Stimulated activated CD4-positive, alpha-beta T cell treated with anti-CD3 and anti-CD28 coated beads, Interleukin-1b, Interleukin-23, amount 100 ng/mL, for 1 hour (primary cell): ENCODE measurements around the gene PAFAH2.
"Not testable (repeated sequence)": the region's sequence is repeated elsewhere in the genome, so short reads cannot be mapped to it uniquely, and the experiment has no call there.

Experiments
- DNase-seq, 2 donors: peaks; one replicate each; pipeline ENCODE4 v3.0.0-alpha.2; 2020; ENCODE audit warnings: low read depth in 2 of 2

Gene PAFAH2

GRCh38 chr1:25985670-25986069, 12.2 kb downstream of the PAFAH2 start:
- DNase-seq: no peak

- no peak for DNase-seq
These were observed 12.7 kb downstream of the PAFAH2 start for GRCh38 chr1:25985171-25985570.

GRCh38 chr1:25979210-25979609, 18.7 kb downstream of the PAFAH2 start:
- DNase-seq: no peak

- DNase-seq: no peak
These were observed 19.5 kb downstream of the PAFAH2 start for GRCh38 chr1:25978403-25978802.

- no peak for DNase-seq
These were observed 20.1 kb downstream of the PAFAH2 start for GRCh38 chr1:25977801-25978200.

GRCh38 chr1:25973610-25974321, 24.1 kb downstream of the PAFAH2 start:
- DNase-seq: no peak

GRCh38 chr1:25971811-25972180, 26.1 kb downstream of the PAFAH2 start:
- no peak for DNase-seq

GRCh38 chr1:25971066-25971810, 26.6 kb downstream of the PAFAH2 start:
- no peak for DNase-seq

GRCh38 chr1:25967308-25967707, 30.6 kb downstream of the PAFAH2 start:
- DNase-seq: no peak

- no peak for DNase-seq
These were observed 38.3 kb downstream of the PAFAH2 start for GRCh38 chr1:25959611-25960010.

- DNase-seq: no peak
These were observed 39.4 kb downstream of the PAFAH2 start for GRCh38 chr1:25958465-25958864.

- DNase-seq: no peak
These were observed 42.3 kb downstream of the PAFAH2 start for GRCh38 chr1:25955553-25955952.

GRCh38 chr1:25954282-25954938, 43.5 kb downstream of the PAFAH2 start:
- DNase-seq: no peak

- no peak for DNase-seq
These were observed 44.9 kb downstream of the PAFAH2 start for GRCh38 chr1:25952841-25953401.

- DNase-seq: no peak
These were observed 49.2 kb downstream of the PAFAH2 start for GRCh38 chr1:25948641-25949040.

- no peak for DNase-seq
These were observed 50.8 kb downstream of the PAFAH2 start for GRCh38 chr1:25947027-25947426.

GRCh38 chr1:25945761-25946160, 52.1 kb downstream of the PAFAH2 start:
- no peak for DNase-seq

GRCh38 chr1:25944986-25945385, 52.9 kb downstream of the PAFAH2 start:
- DNase-seq: no peak

GRCh38 chr1:25943511-25943910, 54.4 kb downstream of the PAFAH2 start:
- DNase-seq: not testable (repeated sequence)

GRCh38 chr1:25936947-25937346, 60.9 kb downstream of the PAFAH2 start:
- DNase-seq: no peak

- no peak for DNase-seq
These were observed 64.1 kb downstream of the PAFAH2 start for GRCh38 chr1:25933479-25934365.
